ENCODE results near the gene TBC1D4. TPM values are rescaled to one million over a fixed set of nuclear protein-coding genes. Genes with fewer than 3 reads are reported as not detected.

Gene TBC1D4
- total and polyA plus RNA-seq, 2 experiments from 2014 or later = 18.7 to 38.2 TPM

- Histone ChIP-seq H3F3A (replicated peaks; ENCODE audit: low read depth) (no peaks in the 10 kb centered on the region), H3K4me2 (no peak overlapping the region), H2AFZ (no peak overlapping the region), H3K9me2 (ENCODE audit: insufficient read depth) (no peaks in the 10 kb centered on the region), H3K4me3 (no peak overlapping the region), H4K20me1 (replicated peaks; ENCODE audit: insufficient read depth) (no peaks in the 10 kb centered on the region), H3K27me3 (ENCODE audit: insufficient read depth) (no peaks in the 10 kb centered on the region), H3K36me3 (ENCODE audit: insufficient read depth) (peaks cover 8% of the 10 kb centered on the region), H3K79me2 (replicated peaks; ENCODE audit: insufficient read depth) (peaks cover 40% of the 10 kb centered on the region), H3K4me1 (ENCODE audit: insufficient read depth) (peaks cover 8% of the 10 kb centered on the region; the same call in 1 of the 2 replicates), H3K27ac (ENCODE audit: low read depth) (no peak overlapping the region)
- Mint-ChIP-seq H3K4me3 (no peak overlapping the region), H3K4me1 (peaks cover 17% of the 10 kb centered on the region), H3K27me3 (ENCODE audit: insufficient read depth, low read depth, poor library complexity) (peaks cover 5% of the 10 kb centered on the region), H3K36me3 (ENCODE audit: low read depth) (peaks cover 25% of the 10 kb centered on the region), H3K9me3 (peaks cover 12% of the 10 kb centered on the region), H3K27ac (no peak overlapping the region)
- TF ChIP-seq ZNF462 (CRISPR knock-in tag; IDR thresholded peaks at IDR 0.05) (no peak), CREB1 (CRISPR knock-in tag; IDR thresholded peaks at IDR 0.05; ENCODE audit: low read depth) (no peak), ZNF331 (CRISPR knock-in tag; IDR thresholded peaks at IDR 0.05; ENCODE audit: low read depth) (no peak), CTCF (conservative IDR thresholded peaks at IDR 0.05; ENCODE audit: low read depth in 2 of 2) (no peak)
- TF ChIP-seq, protein P1, sequence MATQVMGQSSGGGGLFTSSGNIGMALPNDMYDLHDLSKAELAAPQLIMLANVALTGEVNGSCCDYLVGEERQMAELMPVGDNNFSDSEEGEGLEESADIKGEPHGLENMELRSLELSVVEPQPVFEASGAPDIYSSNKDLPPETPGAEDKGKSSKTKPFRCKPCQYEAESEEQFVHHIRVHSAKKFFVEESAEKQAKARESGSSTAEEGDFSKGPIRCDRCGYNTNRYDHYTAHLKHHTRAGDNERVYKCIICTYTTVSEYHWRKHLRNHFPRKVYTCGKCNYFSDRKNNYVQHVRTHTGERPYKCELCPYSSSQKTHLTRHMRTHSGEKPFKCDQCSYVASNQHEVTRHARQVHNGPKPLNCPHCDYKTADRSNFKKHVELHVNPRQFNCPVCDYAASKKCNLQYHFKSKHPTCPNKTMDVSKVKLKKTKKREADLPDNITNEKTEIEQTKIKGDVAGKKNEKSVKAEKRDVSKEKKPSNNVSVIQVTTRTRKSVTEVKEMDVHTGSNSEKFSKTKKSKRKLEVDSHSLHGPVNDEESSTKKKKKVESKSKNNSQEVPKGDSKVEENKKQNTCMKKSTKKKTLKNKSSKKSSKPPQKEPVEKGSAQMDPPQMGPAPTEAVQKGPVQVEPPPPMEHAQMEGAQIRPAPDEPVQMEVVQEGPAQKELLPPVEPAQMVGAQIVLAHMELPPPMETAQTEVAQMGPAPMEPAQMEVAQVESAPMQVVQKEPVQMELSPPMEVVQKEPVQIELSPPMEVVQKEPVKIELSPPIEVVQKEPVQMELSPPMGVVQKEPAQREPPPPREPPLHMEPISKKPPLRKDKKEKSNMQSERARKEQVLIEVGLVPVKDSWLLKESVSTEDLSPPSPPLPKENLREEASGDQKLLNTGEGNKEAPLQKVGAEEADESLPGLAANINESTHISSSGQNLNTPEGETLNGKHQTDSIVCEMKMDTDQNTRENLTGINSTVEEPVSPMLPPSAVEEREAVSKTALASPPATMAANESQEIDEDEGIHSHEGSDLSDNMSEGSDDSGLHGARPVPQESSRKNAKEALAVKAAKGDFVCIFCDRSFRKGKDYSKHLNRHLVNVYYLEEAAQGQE (IDR thresholded peaks at IDR 0.05; ENCODE audit: unreplicated experiment) = no peak
- DNase-seq (ENCODE audit: low spot score) (no peak), ATAC-seq (no peak)
Measured at GRCh38 chr13:75460644-75461043, 21.3 kb downstream of the TBC1D4 start.
